Measurements from ENCODE around the gene SUOX. TPM values are rescaled to one million over a fixed set of nuclear protein-coding genes. Genes with fewer than 3 reads are reported as not detected.
"Not testable (repeated sequence)": the region's sequence is repeated elsewhere in the genome, so short reads cannot be mapped to it uniquely, and the experiment has no call there.

SUOX gene
- total RNA-seq, 1 donor from 2014 or later, result 15.5 TPM

DNA sequence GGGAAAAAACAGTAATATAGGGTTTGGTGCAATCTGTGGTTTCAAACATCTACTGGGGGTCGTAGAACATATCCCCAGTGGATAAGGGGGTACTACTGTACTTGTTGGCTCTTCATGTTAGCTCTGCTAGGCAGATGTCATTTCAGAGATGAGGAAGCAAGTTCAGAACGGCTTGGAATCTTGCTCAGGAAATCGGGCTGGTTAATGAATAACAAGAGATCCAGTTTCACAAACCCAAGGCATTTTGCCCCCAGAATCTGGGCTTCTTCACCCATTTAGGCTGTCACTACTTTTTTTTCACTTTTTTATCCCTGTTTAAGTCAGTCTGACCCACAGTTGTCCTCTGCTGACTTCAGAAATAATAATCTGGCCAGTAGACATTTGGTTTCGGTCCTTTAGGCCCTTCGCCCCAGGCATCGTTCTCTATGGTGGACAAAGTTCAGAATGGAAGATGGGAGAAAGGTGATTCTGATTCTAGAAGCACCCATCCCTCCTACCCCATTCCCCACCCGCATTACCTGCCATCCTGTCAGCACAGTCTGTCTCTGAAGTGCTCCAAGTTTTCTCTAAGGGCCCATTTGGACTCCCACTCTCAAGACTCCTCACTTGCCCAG, 4.5 kb downstream of the SUOX start:
- Histone ChIP-seq H3K27ac (no peak overlapping the region), H3K9me3 (no peaks in the 10 kb centered on the region), H3K27me3 (no peaks in the 10 kb centered on the region), H3K36me3 (peaks cover 0 to 15% of the 10 kb centered on the region in 2 donors), H3K4me1 (peaks cover 12% of the 10 kb centered on the region), H3K4me3 (no peak overlapping the region)
- intact Hi-C loops (cut with DNase I), result no loop called here
- TF ChIP-seq POLR2AphosphoS5 (IDR thresholded peaks at IDR 0.05; ENCODE audit: insufficient read depth in 1 of 2, low read depth in 1 of 2) (no peak), POLR2A (IDR thresholded peaks at IDR 0.05) (no peak)
- no peak for DNase-seq (ENCODE audit: extremely low spot score in 2 of 2)

- intact Hi-C loops (cut with DNase I); H3K27me3 ChIP-seq; H3K4me3 ChIP-seq; H3K27ac ChIP-seq; H3K9me3 ChIP-seq; DNase-seq (ENCODE audit: extremely low spot score in 2 of 2): not testable (repeated sequence)
- Histone ChIP-seq H3K36me3 (peaks cover 0 to 15% of the 10 kb centered on the region in 2 donors), H3K4me1 (peaks cover 14% of the 10 kb centered on the region)
Observed at GRCh38 chr12:56003376-56003775, 6.3 kb downstream of the SUOX start.

DNA sequence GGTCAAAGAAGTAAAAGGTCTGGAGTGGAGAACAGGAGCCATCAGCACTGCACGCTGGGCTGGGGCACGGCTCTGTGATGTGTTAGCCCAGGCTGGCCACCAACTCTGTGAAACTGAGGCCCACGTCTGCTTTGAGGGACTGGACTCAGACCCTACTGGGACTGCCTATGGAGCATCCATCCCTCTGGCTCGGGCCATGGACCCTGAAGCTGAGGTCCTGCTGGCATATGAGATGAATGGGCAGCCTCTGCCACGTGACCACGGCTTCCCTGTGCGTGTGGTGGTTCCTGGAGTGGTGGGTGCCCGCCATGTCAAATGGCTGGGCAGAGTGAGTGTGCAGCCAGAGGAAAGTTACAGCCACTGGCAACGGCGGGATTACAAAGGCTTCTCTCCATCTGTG, 7.1 kb downstream of the SUOX start:
- H3K4me3 ChIP-seq, result no peak overlapping the region
- H3K9me3 ChIP-seq, result no peaks in the 10 kb centered on the region
- H3K36me3 ChIP-seq, result peaks cover 0 to 15% of the 10 kb centered on the region in 2 donors
- intact Hi-C loops (cut with DNase I), result no loop called here
- H3K4me1 ChIP-seq, result peaks cover 16% of the 10 kb centered on the region
- DNase-seq (ENCODE audit: extremely low spot score in 2 of 2), result no peak
- no peak overlapping the region for H3K27ac ChIP-seq
- TF ChIP-seq POLR2A (IDR thresholded peaks at IDR 0.05) (no peak), POLR2AphosphoS5 (IDR thresholded peaks at IDR 0.05; ENCODE audit: insufficient read depth in 1 of 2, low read depth in 1 of 2) (no peak)
- TF ChIP-seq, protein P1, sequence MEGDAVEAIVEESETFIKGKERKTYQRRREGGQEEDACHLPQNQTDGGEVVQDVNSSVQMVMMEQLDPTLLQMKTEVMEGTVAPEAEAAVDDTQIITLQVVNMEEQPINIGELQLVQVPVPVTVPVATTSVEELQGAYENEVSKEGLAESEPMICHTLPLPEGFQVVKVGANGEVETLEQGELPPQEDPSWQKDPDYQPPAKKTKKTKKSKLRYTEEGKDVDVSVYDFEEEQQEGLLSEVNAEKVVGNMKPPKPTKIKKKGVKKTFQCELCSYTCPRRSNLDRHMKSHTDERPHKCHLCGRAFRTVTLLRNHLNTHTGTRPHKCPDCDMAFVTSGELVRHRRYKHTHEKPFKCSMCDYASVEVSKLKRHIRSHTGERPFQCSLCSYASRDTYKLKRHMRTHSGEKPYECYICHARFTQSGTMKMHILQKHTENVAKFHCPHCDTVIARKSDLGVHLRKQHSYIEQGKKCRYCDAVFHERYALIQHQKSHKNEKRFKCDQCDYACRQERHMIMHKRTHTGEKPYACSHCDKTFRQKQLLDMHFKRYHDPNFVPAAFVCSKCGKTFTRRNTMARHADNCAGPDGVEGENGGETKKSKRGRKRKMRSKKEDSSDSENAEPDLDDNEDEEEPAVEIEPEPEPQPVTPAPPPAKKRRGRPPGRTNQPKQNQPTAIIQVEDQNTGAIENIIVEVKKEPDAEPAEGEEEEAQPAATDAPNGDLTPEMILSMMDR (IDR thresholded peaks at IDR 0.05), result no peak
- no peaks in the 10 kb centered on the region for H3K27me3 ChIP-seq

DNA sequence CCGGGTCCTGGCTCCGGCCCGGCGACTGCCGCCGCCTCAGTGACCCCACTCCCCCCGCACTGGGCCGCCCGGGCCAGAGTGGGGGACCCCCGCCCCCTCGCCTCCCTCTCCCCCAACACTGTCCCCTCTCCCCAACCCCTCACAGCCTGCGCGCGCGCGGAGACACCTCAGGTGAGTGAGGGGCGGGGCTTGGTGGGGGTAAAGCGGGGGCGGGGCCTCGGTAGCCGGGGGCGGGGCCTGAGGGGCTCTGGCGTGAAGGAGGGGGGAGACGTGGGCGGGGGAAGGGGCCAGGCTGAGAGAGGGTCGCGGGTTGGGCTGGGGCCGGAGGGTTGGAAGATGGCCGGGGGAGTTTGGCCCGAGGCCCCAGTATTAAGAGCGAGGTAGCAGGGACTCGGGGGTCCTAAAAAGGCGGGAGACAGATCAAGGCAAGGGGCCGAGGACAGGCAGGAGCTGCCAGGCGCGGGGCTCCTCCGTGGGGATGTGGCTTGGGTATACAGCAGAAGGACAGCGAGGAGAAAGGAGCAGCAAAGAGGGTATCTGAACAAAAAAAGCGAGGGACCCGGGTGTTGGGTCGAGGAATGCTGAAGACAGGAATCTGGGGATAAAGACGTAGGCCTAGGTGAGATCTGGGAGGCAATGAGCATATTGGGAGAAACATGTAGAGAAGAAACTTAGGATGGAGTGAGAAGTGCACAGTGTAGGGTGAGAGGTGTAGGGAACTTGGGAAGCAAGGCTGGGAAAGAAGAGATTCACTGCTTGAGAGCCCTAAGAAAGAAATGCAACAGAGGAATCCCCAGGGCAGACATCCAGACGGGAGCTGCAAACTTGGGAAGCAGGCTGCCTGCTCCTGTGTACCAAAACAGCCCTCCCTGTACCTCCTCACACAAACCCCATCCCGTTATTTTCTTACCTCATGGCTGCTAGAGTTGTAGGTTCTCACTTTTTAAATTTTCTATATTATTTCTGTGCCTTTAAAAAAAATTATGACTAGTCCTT, 10.8 kb downstream of the SUOX start:
- Histone ChIP-seq H3K36me3 (peaks cover 0 to 15% of the 10 kb centered on the region in 2 donors), H3K4me1 (peaks cover 16% of the 10 kb centered on the region), H3K9me3 (no peaks in the 10 kb centered on the region), H3K4me3 (peak overlapping the region; percentile 85 to 98), H3K27ac (peak overlapping the region; percentile 98), H3K27me3 (no peaks in the 10 kb centered on the region)
- DNase-seq (ENCODE audit: extremely low spot score in 2 of 2), result no peak
- intact Hi-C loops (cut with DNase I), result no loop called here
- TF ChIP-seq POLR2AphosphoS5 (IDR thresholded peaks at IDR 0.05; ENCODE audit: insufficient read depth in 1 of 2, low read depth in 1 of 2), result no peak
- TF ChIP-seq, protein P1 (IDR thresholded peaks at IDR 0.05), result no peak
- TF ChIP-seq POLR2A (IDR thresholded peaks at IDR 0.05), result no peak

- DNase-seq (ENCODE audit: extremely low spot score in 2 of 2), result no peak
- no peak overlapping the region for H3K27ac ChIP-seq
- H3K4me3 ChIP-seq, result no peak overlapping the region
- TF ChIP-seq, protein P1 (IDR thresholded peaks at IDR 0.05), result no peak
- TF ChIP-seq POLR2AphosphoS5 (IDR thresholded peaks at IDR 0.05; ENCODE audit: insufficient read depth in 1 of 2, low read depth in 1 of 2), result no peak
- no peak for TF ChIP-seq POLR2A (IDR thresholded peaks at IDR 0.05)
- H3K9me3 ChIP-seq, result no peaks in the 10 kb centered on the region
- H3K4me1 ChIP-seq, result peaks cover 16% of the 10 kb centered on the region
- intact Hi-C loops (cut with DNase I), result no loop called here
- no peaks in the 10 kb centered on the region for H3K36me3 ChIP-seq
- H3K27me3 ChIP-seq, result no peaks in the 10 kb centered on the region
Observed at GRCh38 chr12:56010111-56010570, 13.1 kb downstream of the SUOX start.

Measured in vagina (tissue), 2 donors.